Stimulated activated CD8-positive, alpha-beta memory T cell treated with anti-CD3 and anti-CD28 coated beads, Interleukin-4, amount 100 ng/mL, for 48 hours (primary cell): ENCODE measurements around the gene OTOF.

Experiments used
- DNase-seq: peaks from one replicate; pipeline ENCODE4 v3.0.0-alpha.2; 2020

Gene OTOF

GRCh38 chr2:26495705-26496297 is 17.9 kb upstream of the OTOF start:
- DNase-seq: no peak

DNA sequence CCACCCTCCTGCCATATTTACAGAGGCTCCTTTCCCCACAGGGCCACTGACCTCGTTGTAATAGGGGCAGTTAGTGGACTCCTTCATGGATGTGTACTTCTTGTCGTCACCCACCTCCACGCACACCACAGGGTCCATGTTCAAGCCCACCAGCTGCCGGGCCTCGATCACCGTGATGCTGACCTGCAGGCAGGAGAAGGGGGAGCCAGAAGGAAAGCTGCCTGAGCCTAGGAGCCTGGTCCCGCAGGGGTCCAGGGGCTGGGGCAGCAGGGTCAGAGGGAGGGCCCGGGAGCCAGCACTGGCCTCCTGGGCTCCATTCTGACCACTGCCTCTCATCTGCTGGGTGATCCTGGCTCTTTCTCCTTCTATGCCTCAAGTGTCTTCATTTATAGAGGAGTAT is 17.0 kb upstream of the OTOF start:
- DNase-seq: no peak

GRCh38 chr2:26494199-26494598 is 16.3 kb upstream of the OTOF start:
- DNase-seq: no peak

- no peak for DNase-seq
Observed at GRCh38 chr2:26493566-26493965, 15.6 kb upstream of the OTOF start.

- no peak for DNase-seq
Observed at GRCh38 chr2:26492749-26493515, 15.0 kb upstream of the OTOF start.

DNA sequence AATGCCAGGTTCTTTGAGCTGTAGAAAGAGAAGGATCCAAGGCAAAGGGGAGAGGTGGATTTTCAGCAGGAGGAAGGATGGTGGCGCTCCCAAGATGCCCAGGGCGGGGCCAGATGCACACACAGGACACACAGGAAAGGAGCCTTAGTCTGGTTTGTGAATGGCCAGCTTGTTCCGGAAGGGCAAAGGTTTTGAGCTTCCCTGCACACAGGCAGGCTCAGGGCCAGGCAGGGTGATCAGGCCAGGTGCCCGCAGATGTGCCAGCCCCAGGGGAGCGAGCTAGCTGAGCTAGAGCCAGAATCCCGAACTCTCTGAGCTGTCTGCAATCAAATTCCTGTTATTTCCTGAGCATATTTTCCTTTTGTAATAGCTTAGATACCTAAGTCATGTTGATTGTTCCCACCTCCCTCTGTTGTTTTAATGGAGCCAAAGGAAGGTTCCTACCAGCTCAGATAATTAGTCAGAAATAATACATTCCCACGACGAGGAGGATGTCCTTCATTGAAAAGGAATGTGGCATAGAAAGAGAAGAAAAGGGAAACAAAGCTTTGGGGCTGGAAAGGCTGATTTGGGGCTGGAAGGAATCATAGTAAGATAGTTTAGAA is 13.7 kb upstream of the OTOF start:
- no peak for DNase-seq

GRCh38 chr2:26489213-26489850 is 11.4 kb upstream of the OTOF start:
- DNase-seq: no peak

- DNase-seq: no peak
Observed at GRCh38 chr2:26488463-26489212, 10.7 kb upstream of the OTOF start.

DNA sequence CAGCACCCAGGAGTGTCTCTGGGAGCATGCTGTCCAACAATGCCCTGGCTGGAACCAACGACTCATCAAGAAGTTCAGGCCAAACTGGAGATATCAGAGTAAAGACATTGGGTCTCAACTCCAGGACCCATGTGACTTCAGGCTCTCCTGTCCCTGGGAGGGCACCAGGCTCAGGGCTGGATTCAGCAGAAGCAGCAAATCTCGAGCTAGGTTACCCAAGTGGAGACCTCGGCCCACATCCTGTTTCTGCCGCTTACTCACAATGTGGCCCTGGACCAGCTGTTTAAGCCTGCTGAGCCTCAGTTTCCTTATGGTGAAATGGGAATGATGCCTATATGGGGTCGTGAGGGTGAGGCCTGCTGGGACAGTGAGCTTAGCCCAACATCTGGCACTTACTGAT is 9.3 kb upstream of the OTOF start:
- no peak for DNase-seq

- no peak for DNase-seq
Observed at GRCh38 chr2:26486789-26487188, 8.9 kb upstream of the OTOF start.

DNA sequence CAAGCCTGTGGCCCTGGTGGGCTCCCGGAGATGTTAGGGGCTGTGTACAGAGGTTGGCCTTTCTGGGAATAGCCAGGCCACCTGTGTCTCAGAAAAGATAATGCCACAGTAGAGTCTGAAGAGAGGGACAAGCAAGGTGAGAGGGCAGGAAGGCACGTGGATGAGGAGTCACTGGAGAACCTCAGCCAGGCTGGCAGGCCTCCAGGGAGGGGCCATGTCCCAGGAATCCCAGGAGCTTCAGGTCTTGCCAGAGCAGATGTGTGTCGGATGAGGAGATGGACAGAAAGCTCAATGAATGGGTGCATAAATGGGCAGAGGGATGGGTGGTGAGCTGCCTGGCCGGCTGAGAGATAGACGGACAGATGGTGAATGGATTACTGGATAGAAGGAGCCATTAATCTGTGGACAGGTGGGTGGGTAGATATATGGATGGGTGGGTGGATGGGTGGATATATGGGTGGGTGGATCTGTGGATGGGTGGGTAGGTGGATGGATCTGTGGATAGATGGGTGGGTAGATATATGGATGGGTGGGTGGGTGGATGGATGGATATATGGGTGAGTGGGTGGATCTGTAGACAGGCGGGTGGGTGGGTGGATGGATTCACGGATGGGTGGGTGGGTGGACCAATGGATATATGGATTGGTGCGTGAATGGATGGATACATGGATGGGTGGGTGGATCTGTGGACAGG is 7.9 kb upstream of the OTOF start:
- DNase-seq: no peak

- DNase-seq: no peak
Observed at GRCh38 chr2:26485099-26485498, 7.2 kb upstream of the OTOF start.

DNA sequence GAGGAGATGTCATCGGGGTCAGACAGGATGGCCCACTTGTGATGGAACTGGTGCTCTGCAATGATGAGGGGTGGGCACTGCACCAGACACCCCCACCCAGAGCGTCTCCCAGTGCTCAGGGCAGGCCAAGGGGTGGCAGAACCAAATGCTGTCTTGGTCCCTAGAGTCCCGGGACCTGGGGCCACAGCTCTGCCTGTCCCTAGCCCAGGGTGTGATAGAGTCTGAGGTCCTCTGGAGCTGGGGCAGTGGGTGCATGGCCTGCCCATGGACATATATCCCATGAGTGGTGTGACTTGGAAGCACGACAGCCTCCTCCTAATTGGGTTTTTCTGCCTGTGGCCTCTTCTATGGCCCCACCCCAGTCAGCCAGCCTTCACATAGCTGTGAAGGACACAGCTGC is 6.7 kb upstream of the OTOF start:
- no peak for DNase-seq

DNA sequence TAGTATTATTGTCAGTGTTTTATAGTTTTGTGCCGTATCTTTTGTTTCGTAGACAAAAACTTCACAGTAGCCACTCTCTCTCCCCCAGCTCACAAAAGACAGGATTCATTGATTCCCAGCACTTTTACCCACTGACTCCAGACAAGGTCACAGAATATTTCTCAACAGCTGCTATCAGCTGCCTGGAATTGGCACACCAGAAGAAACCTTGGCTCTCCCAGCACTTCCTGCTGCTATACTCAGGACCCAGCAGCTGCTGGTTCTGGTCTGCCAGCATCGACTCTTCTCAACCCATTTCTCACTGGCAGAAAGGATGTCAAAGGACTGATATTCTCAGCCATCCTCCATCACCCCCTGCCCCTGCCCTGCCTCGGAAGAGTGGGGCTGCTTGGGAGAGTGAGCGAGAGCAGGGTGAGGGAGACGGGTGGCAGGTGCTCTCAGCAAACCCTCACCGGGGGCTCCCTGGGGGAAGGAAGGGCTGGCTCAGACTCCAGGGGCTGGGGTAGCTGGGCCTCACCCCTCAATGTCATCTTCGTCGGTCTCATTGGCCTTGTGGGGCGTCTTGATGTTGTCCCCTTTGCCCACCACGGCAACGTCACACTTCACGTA is 6.1 kb upstream of the OTOF start:
- no peak for DNase-seq

GRCh38 chr2:26483516-26483915 is 5.6 kb upstream of the OTOF start:
- no peak for DNase-seq

DNA sequence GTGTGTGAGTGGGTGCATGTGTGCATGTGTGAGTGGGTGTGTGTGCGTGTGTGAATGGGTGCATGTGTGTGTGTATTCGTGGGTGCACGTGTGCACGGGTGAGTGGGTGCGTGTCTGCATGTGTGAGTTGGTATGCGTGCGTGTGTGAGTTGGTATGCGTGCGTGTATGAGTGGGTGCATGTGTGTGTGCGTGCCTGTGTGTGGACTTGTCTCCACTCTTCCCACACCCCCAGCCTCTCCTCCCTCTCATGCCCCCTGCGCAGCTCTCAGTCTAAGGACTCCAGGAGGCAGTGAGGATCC is 5.1 kb upstream of the OTOF start:
- no peak for DNase-seq

GRCh38 chr2:26482211-26483026 is 4.5 kb upstream of the OTOF start:
- no peak for DNase-seq

DNA sequence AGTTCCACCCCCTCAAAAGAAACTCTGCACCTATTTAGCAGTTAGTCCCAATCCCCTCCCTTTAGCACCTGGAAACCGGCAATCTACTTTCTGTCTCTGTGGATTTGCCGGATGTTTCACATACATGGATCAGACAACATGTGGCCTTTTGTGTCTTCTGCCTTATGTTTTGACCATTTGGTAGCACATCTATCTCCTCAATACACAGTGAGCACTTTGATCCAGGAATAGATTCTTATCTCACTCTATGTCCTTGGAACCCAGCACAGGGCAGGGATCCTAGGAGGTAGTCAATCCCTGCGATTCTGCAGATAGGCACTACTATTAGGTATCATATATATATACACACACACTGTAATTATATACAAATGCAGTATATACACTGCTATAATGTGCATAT is 3.8 kb upstream of the OTOF start:
- DNase-seq: no peak

GRCh38 chr2:26480566-26481423 is 2.9 kb upstream of the OTOF start:
- no peak for DNase-seq

GRCh38 chr2:26479789-26480565 is 2.1 kb upstream of the OTOF start:
- DNase-seq: no peak
